GM08714 (cell line): ENCODE measurements around the gene GRIP2.

ENCODE experiments used
- H3K4me3 ChIP-seq: fragments of 200-500 bp; sonication (Bioruptor generic); 2 replicates; pipeline ENCODE4 v1.5.1; 2014; ENCODE audit warnings: mild to moderate bottlenecking, low read length, inconsistent platforms
- ZNF274 ChIP-seq: IDR thresholded peaks from 2 replicates; pipeline ENCODE4 v1.6.1; 2012; ENCODE audit warnings: mild to moderate bottlenecking, low read depth, low read length

Gene GRIP2

DNA sequence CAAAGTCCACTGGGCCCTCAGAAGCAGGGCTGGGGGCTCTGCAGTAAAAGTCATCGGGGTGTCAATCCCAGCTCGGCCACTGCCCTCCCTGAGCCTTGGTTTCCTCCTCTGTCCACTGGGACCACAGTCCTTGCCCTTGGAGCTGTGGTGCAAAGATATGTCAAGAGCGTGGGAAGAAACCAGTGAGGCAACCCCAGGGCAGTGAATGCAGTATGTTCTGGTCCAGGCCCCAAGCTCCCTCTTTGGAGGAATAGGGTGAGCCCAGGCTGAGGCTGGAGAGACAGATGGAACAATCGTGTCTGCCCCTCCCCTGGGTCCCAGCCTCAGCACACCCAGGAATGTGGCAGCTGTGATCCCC is 779 bp downstream of the GRIP2 start:
- H3K4me3 ChIP-seq, result no peak overlapping the region
- TF ChIP-seq ZNF274, result no peak

DNA sequence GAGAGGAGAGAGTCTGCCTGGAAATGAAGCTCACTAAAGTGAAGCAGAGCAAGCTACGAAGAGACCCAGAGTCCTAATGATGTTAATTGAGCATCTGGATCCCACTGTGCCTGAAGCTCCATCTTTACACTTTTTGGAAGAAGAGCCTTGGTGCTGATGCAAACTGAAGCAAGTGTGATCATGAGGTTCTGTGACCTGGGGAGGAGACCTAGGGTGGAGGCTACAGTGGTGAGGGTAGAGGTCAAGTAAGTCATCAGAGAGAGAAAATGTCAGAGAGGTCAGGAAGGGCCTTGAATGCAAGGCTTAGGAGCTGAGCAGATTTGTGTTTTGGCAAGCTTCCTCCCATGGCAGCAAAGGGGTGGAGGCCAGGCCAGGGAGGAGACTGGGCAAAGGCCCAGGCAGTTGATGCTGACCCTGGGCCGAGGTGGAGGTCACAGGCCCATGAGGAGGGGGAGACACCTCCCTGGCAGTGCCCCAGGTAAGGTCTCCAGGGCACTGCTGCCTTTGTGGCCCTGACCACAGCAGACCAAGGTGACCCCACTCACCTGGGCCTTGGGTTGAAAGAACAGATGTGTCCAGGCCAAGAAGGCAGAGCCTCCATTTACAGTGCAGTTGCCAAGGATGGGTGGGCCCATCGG is 1.6 kb downstream of the GRIP2 start:
- H3K4me3 ChIP-seq, result no peak overlapping the region
- no peak for TF ChIP-seq ZNF274

DNA sequence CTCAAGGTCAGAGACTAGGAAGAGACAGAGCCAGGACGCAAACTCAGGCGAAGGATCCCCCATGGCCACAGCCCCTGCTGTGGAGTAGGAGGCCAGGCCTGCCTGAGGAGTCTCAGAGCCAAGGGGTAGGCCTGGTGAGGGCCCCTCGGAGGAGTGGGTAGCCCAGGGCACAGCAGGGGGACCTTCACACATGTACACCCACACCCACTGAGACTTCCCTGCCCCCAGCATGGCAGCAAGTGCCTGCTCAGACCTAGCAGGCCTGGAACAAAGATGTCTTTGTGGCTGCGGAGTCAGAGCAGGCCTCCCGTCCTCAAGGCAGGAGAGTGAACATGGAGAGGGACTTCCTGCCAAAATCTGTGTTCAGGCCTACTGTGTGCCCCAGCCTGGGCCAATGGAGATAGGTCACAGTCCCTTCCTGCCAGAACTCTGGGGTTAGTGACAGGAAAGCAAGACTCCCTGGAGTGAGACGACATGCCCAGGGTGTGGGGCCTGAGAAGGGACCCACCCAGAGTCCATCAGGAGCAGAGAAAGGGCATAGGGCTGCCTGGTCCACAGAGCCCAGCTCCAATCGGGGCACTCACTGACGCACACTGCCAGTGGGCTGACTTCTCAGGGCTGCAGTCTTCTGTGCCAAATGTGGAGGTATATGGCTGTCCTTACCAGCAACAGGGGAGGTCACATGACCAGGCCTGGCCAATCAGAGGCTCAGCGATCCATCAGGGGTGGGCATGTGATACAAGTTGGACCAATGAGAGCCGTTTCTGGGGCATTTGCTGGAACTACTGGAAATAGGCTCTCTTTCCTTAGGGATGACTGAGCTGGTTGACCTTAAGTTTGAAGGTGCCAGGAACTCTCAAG is 2.3 kb downstream of the GRIP2 start:
- TF ChIP-seq ZNF274, result no peak
- H3K4me3 ChIP-seq, result no peak overlapping the region

DNA sequence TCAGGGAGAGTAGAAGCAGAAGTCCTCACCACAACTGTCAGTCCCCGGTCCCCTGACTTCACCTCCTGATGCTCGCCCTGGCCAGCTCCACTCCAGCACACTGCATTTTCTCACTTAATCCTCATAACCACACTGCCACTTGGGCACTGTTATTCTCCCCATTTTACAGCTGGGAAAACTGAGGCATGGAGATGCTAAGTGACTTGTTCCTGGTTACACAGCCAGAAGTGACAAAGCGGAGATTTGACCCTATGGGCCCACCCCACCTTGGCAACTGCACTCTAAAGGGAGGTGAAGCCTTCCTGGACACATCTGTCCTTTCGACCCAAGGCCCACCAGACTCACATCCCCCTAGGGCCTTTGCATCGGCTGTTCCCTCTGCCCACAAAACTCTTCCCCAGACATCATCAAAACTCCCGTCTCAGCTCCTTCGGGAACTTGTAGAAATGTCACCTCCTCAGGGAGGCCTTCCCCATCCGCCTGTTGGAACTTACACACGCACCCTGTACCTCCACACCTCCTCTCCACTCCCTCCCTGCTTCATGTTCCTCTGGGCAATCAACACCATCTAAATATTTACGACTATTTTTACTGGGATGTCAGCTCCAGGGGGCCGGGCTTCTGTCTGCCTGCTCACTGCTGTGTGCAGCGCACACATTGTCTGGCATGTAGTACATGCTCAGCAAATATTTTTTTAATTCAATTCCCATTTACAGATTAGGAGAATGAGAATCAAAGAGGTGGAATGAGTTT is 3.1 kb downstream of the GRIP2 start:
- H3K4me3 ChIP-seq, result no peak overlapping the region
- no peak for TF ChIP-seq ZNF274

DNA sequence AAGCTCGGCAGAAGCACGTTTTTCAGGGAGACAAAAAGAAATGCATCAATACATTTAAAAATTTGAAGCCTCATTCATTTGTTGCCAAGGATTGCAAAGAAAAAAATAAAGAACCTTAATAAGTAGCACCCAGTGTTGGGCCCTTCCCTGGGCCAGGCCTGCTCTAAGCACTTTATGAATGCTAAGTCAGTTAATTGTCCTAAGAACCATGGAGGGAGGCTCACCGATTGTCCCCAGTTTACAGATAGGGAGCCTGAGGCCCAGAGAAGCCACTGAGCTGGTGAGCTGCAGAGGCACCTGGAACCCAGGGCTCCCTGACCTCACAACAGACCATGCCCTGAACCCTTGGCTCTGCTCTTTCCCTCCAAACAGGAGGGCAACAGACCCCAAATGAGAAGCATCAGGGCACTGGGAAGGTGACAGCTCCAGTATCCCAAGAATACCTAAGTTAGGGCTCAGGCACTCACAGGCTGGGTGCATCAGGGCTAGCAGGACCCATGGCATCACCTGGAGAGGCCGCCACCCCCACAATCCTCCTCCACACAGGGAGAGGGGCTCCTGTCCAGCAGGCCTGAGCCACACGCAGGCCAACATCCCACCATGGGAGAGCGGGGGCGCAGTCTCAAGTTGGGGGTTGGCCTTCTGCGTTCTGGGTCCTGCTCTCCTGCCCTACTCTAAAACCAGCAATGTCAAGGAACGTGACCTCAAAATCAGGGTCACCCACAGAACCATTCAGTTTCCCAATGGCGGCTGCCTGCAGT is 3.9 kb downstream of the GRIP2 start:
- H3K4me3 ChIP-seq, result no peak overlapping the region
- TF ChIP-seq ZNF274, result no peak

DNA sequence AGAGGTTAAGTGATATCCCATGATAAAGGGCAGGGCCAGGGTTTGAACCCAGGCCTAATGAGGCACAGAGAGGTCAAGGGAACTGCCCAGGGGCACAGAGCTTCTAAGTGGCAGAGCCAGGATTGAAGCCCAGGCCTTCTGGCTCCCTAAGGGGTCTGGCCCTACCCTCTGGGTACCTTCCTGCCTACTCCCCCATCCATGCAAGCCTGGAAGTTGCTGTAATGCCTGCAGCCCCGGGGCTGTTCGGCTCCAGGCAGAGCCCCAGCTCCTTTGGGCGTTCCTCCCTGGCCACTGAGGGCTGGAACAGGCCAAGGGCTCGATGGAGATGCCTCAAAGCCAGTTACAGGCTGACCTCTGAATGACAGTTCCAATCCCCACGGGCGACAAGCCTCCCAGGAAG is 4.5 kb downstream of the GRIP2 start:
- no peak for TF ChIP-seq ZNF274

DNA sequence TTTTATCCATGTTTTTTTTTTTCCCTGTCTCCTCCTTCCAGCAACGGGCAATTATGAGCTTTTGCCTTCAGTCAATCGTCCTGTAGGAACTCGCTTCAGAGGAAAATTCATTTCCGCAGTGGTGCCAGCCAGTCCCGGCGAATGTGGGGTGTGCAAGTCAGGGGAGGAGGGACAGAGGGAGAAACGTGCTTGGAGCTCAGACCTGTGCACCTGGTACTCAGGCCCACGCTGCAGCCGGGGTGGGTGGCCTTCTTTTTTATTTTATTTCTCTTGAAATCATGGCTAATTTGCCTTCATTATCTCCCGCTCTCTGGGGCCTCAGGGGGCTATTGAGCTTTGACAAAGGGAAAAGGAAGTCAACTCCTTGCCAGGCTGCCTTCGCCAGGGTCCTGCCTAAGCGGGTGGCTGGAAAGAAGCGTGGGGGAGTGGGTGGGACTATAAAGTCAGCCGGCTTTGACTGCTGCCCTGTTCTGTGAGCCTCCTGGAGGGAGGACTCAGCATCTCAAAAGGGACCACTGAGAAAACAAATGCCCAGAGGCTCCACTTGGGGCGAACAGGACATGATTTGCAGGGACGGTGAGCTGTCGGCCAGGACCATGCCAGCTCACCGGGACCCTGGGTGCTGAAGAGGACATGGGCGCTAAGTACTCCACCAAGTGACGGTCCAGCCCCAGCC is 5.5 kb downstream of the GRIP2 start:
- TF ChIP-seq ZNF274, result no peak
- H3K4me3 ChIP-seq, result no peak overlapping the region

More for the DNA sequence above, 4.5 kb downstream of the GRIP2 start:
- no peak overlapping the region for H3K4me3 ChIP-seq

DNA sequence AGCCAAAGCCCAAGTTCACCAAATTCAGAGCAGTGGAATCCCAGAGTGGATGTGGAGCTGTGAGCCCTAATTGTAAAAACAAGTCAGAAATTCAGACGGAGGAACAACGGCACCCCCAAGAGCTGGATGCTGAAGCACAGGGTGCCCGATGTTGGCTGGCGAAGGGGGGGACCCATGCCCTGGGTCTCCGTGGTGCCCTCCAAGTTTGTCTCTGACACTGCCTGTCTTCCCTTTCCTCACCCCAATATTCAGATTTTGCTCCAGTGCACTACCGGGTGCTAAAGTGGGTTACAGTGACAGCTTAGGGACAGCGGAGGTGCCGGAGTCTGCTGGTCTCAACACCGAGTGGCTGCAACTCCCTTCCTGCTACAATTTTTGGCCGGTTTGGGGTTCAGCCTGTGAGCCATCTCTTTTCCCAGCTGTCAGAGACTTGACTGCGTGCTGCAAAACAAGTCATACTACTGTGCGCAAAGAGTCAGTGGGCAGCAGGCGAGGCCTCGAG is 6.6 kb downstream of the GRIP2 start:
- TF ChIP-seq ZNF274, result no peak
- H3K4me3 ChIP-seq, result no peak overlapping the region

DNA sequence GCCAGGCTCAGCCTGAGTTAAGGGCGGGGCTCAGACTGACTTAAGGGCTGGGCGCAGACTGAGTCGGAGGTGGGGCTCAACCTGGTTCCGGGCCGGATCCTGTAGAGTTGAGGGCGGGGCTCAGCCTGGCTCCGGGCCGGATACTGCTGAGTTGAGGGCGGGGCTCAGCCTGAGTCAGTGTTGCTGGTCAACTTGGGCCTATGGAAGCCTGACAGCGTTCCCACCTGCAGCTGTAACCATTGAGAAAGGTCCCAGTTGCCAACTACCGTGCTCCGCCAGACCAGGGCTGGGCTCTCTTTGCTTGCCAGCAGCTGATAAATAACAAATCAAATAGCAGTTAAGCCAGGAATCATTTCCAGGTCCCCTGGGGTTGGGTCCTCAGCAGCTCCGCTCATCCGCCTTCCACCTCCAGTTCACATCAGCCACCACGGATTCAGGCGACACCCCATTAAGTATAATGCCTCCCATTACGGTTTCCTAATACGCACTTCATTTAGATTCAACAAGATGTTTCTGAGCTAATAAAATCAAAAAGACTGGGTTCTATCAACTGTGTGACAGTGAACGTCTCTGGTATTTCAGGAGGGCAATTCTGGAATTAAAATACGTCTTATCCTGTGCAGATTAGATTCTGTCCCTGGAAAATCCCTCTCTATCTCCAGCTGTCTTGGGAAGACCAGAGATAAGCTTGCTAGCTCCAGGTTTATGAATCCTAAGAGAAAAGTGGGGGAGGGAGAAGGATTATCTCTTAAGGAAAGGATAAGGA is 7.3 kb downstream of the GRIP2 start:
- TF ChIP-seq ZNF274, result no peak
- H3K4me3 ChIP-seq, result no peak overlapping the region

DNA sequence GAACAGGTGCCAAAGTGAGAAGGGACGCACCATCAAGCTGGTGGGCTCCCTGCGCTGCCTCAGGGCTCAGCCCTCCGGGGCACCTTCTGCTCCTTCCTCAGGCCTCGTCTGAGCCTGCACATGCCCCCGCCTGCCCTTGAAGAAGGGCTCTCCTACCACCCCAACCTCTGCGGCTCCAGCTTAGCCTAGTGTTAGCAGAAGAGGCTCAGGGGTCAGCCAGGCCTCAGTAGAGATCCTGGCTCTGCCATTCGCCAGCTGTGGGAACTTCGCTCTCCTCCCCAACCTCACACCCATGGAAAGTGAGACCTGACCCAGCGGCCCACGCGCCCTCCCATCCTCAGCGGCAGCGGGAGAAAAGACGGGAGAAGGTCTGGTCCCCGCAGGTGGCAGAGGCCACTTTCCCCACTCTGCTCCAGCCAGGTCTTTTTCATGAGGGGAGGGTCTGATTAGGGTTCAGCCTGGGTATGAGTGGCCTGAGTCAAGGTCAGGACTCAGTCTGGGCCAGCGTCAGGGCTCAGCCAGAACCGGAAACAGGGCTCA is 8.2 kb downstream of the GRIP2 start:
- no peak overlapping the region for H3K4me3 ChIP-seq
- TF ChIP-seq ZNF274, result no peak

DNA sequence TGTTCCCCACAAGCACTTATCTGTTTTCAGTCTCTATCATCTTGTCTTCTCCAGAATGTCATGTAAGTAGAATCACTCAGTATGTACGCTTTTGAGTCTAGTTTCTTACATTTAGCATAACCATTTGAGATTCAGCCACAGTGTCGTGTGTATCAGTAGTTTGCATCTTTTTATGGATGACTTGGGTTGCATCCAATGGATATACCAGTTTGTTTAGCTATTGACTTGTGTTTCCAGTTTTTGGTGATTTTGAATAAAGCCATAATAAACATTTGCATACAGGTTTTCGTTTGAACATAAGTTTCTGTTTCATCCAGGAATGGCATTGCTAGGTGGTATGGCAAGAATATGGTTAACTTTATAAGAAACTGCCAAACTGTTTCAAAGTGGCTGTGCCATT is 12.1 kb downstream of the GRIP2 start:
- no peak overlapping the region for H3K4me3 ChIP-seq
- no peak for TF ChIP-seq ZNF274
